ENCODE results near the gene COA1. TPM values are rescaled to one million over a fixed set of nuclear protein-coding genes. Genes with fewer than 3 reads are reported as not detected.

Gene COA1
- total RNA-seq, 1 donor from 2014 or later = 85.1 TPM

GRCh38 chr7:43697690-43698089, 31.6 kb downstream of the COA1 start:
- Mint-ChIP-seq H3K4me1 (ENCODE audit: low read depth) (no peaks in the 10 kb centered on the region), H3K4me3 (ENCODE audit: low read depth) (no peak overlapping the region)

GRCh38 chr7:43695365-43695764, 34.0 kb downstream of the COA1 start:
- H3K36me3 Mint-ChIP-seq (ENCODE audit: insufficient read depth) = no peaks in the 10 kb centered on the region
- no peaks in the 10 kb centered on the region for H3K27me3 Mint-ChIP-seq
- DNase-seq (ENCODE audit: low spot score, unreplicated experiment) = no peak
- H3K4me3 Mint-ChIP-seq (ENCODE audit: low read depth) = no peak overlapping the region
- H3K9me3 Mint-ChIP-seq (ENCODE audit: low read depth) = no peaks in the 10 kb centered on the region
- TF ChIP-seq, protein P1, sequence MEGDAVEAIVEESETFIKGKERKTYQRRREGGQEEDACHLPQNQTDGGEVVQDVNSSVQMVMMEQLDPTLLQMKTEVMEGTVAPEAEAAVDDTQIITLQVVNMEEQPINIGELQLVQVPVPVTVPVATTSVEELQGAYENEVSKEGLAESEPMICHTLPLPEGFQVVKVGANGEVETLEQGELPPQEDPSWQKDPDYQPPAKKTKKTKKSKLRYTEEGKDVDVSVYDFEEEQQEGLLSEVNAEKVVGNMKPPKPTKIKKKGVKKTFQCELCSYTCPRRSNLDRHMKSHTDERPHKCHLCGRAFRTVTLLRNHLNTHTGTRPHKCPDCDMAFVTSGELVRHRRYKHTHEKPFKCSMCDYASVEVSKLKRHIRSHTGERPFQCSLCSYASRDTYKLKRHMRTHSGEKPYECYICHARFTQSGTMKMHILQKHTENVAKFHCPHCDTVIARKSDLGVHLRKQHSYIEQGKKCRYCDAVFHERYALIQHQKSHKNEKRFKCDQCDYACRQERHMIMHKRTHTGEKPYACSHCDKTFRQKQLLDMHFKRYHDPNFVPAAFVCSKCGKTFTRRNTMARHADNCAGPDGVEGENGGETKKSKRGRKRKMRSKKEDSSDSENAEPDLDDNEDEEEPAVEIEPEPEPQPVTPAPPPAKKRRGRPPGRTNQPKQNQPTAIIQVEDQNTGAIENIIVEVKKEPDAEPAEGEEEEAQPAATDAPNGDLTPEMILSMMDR (IDR thresholded peaks at IDR 0.05; ENCODE audit: unreplicated experiment) = no peak
- H3K27ac Mint-ChIP-seq = no peak overlapping the region
- H3K4me1 Mint-ChIP-seq (ENCODE audit: low read depth) = no peaks in the 10 kb centered on the region

More at GRCh38 chr7:43697690-43698089, 31.6 kb downstream of the COA1 start:
- Mint-ChIP-seq H3K27me3 (no peaks in the 10 kb centered on the region), H3K27ac (no peak overlapping the region), H3K36me3 (ENCODE audit: insufficient read depth) (peaks cover 1% of the 10 kb centered on the region), H3K9me3 (ENCODE audit: low read depth) (no peaks in the 10 kb centered on the region)
- DNase-seq (ENCODE audit: low spot score, unreplicated experiment) = no peak
- TF ChIP-seq, protein P1 (IDR thresholded peaks at IDR 0.05; ENCODE audit: unreplicated experiment) = no peak

DNA sequence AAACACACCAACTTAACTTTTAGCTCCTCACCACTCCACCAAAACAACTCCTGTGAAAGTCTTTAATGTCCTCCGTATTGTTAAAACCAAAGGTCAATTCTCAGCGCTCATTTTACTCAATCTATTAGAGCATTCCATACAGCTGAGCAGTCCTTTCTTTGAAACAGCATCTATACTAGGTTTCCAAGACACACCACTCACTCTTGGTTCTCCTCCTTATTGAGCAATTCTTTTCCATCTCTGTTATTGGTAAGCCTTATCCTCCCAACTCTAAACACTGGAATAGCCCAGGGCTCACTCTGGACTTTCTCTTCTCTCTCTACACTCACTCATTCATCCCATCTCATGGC, 34.9 kb downstream of the COA1 start:
- H3K9me3 Mint-ChIP-seq (ENCODE audit: low read depth) = no peaks in the 10 kb centered on the region
- H3K27me3 Mint-ChIP-seq = no peaks in the 10 kb centered on the region
- no peak for DNase-seq (ENCODE audit: low spot score, unreplicated experiment)
- no peaks in the 10 kb centered on the region for H3K36me3 Mint-ChIP-seq (ENCODE audit: insufficient read depth)
- no peak overlapping the region for H3K27ac Mint-ChIP-seq
- H3K4me1 Mint-ChIP-seq (ENCODE audit: low read depth) = no peaks in the 10 kb centered on the region
- TF ChIP-seq, protein P1 (IDR thresholded peaks at IDR 0.05; ENCODE audit: unreplicated experiment) = no peak
- no peak overlapping the region for H3K4me3 Mint-ChIP-seq (ENCODE audit: low read depth)

- no peaks in the 10 kb centered on the region for H3K4me1 Mint-ChIP-seq (ENCODE audit: low read depth)
- TF ChIP-seq, protein P1 (IDR thresholded peaks at IDR 0.05; ENCODE audit: unreplicated experiment) = no peak
- H3K9me3 Mint-ChIP-seq (ENCODE audit: low read depth) = no peaks in the 10 kb centered on the region
- no peak overlapping the region for H3K4me3 Mint-ChIP-seq (ENCODE audit: low read depth)
- DNase-seq (ENCODE audit: low spot score, unreplicated experiment) = no peak
- no peaks in the 10 kb centered on the region for H3K27me3 Mint-ChIP-seq
- no peak overlapping the region for H3K27ac Mint-ChIP-seq
- peaks cover 2% of the 10 kb centered on the region for H3K36me3 Mint-ChIP-seq (ENCODE audit: insufficient read depth)
These were observed 35.5 kb downstream of the COA1 start for GRCh38 chr7:43693687-43694398.

DNA sequence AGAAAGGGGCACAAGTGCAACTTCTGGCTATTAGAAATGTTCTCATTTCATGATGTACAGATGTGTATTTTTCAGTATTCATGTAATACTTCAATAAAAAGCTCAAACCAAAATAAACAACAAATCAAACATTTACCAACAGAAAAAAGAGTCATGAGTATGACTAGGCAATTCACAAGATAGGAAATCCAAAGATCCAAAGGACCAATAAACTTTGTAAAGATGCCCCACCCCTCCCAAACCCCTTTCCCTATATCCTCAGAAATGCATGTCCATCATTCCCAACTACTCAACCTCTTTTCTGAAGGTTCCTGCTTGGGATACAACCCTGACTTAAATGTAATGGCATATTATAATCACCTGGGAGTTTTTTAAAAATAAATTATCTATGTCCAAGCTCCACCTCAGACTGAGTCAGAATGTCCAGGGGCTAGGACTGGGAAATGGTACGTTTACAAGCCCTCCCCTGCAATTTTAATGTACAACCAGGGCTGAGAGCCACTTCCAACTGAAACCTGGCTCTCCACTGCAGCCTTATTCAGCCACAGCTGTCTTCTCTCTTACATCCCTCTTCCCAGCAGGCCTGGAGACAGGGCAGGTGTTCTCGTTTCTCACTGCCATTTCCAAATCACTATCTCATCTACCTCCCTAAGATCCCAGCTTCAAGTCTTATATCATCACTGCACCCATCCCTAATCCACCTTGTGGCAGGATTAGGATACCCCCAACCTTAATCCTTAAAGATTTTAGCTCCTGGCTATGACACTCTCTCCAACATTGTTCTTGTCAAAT, 36.5 kb downstream of the COA1 start:
- TF ChIP-seq, protein P1 (IDR thresholded peaks at IDR 0.05; ENCODE audit: unreplicated experiment) = no peak
- no peak overlapping the region for H3K27ac Mint-ChIP-seq
- H3K4me3 Mint-ChIP-seq (ENCODE audit: low read depth) = no peak overlapping the region
- peaks cover 8% of the 10 kb centered on the region for H3K36me3 Mint-ChIP-seq (ENCODE audit: insufficient read depth)
- DNase-seq (ENCODE audit: low spot score, unreplicated experiment) = no peak
- peaks cover 3% of the 10 kb centered on the region for H3K9me3 Mint-ChIP-seq (ENCODE audit: low read depth)
- no peaks in the 10 kb centered on the region for H3K27me3 Mint-ChIP-seq
- no peaks in the 10 kb centered on the region for H3K4me1 Mint-ChIP-seq (ENCODE audit: low read depth)

Data from progenitor cell of endocrine pancreas (in vitro differentiated cells).